GM11168 (cell line): ENCODE measurements around the gene ZRANB1.
"Not testable (repeated sequence)": the region's sequence is repeated elsewhere in the genome, so short reads cannot be mapped to it uniquely, and the experiment has no call there.

ENCODE experiments used
- in situ Hi-C: fragments of 300-500 bp; cut with MboI; formaldehyde crosslinking; loops from one replicate; pipeline ENCODE4 v1.12.0; 2022; ENCODE audit warnings: low sequenced_read_pairs; ENCODE audit not compliant: unreplicated experiment

ZRANB1 gene

GRCh38 chr10:124959564-124959963, 17.6 kb downstream of the ZRANB1 start:
- in situ Hi-C loops = no loop called here

- in situ Hi-C loops = no loop called here
Observed at GRCh38 chr10:124961248-124961570, 19.3 kb downstream of the ZRANB1 start.

GRCh38 chr10:124962421-124962820, 20.5 kb downstream of the ZRANB1 start:
- in situ Hi-C loops = no loop called here

GRCh38 chr10:124963866-124964720, 22.2 kb downstream of the ZRANB1 start:
- in situ Hi-C loops = no loop called here

- in situ Hi-C loops = no loop called here
Observed at GRCh38 chr10:124966008-124966407, 24.1 kb downstream of the ZRANB1 start.

GRCh38 chr10:124967255-124967654, 25.3 kb downstream of the ZRANB1 start:
- in situ Hi-C loops = no loop called here

- in situ Hi-C loops = no loop called here
Observed at GRCh38 chr10:124971276-124971675, 29.4 kb downstream of the ZRANB1 start.

- in situ Hi-C loops = no loop called here
Observed at GRCh38 chr10:124972637-124973036, 30.7 kb downstream of the ZRANB1 start.

- in situ Hi-C loops = no loop called here
Observed at GRCh38 chr10:124974131-124974530, 32.2 kb downstream of the ZRANB1 start.

GRCh38 chr10:124975977-124976514, 34.1 kb downstream of the ZRANB1 start:
- in situ Hi-C loops = no loop called here

GRCh38 chr10:124977161-124977560, 35.2 kb downstream of the ZRANB1 start:
- in situ Hi-C loops = no loop called here

GRCh38 chr10:124977648-124978375, 35.9 kb downstream of the ZRANB1 start:
- in situ Hi-C loops = no loop called here

- in situ Hi-C loops = no loop called here
Observed at GRCh38 chr10:124978376-124978725, 36.4 kb downstream of the ZRANB1 start.

GRCh38 chr10:124983321-124983720, 41.4 kb downstream of the ZRANB1 start:
- in situ Hi-C loops = no loop called here

- in situ Hi-C loops = no loop called here
Observed at GRCh38 chr10:124984376-124984775, 42.5 kb downstream of the ZRANB1 start.

- in situ Hi-C loops = no loop called here
Observed at GRCh38 chr10:124985162-124985561, 43.2 kb downstream of the ZRANB1 start.

- in situ Hi-C loops = no loop called here
Observed at GRCh38 chr10:124987788-124988187, 45.9 kb downstream of the ZRANB1 start.

- in situ Hi-C loops = not testable (repeated sequence)
Observed at GRCh38 chr10:124988753-124989152, 46.8 kb downstream of the ZRANB1 start.

GRCh38 chr10:124989526-124989925, 47.6 kb downstream of the ZRANB1 start:
- in situ Hi-C loops = no loop called here

GRCh38 chr10:124990671-124991625, 49.0 kb downstream of the ZRANB1 start:
- in situ Hi-C loops = no loop called here
